Gastrocnemius medialis (tissue), 4 donors: ENCODE data around the gene PRKCH. TPM values are rescaled to one million over a fixed set of nuclear protein-coding genes. Genes with fewer than 3 reads are reported as not detected.

Source experiments
- ATAC-seq, 2 donors: fragments of 150-250 bp; one replicate each; pipeline ENCODE4 v1.9.1; 2016
- DNase-seq, 2 donors: peaks; one replicate each; pipeline ENCODE4 v3.0.0-alpha.2; 2019
- H3K27ac ChIP-seq, 4 donors: fragments of 200-600 bp; sonication (generic); 1 replicate in 1 of 4; 2 replicates in 3 of 4; pipeline ENCODE4 v1.5.1; 2016 to 2018; ENCODE audit warnings: mild to moderate bottlenecking in 2 of 4, moderate library complexity in 1 of 4
- H3K27me3 ChIP-seq, 3 donors: fragments of 200-600 bp; sonication (generic) in 2 of 3; 1 replicate in 1 of 3; 2 replicates in 2 of 3; pipeline versions ENCODE4 v1.5.1 to v1.6.0; 2016 to 2019; ENCODE audit warnings: mild to moderate bottlenecking in 1 of 3, moderate library complexity in 1 of 3
- H3K36me3 ChIP-seq, 2 donors: fragments of 200-600 bp; sonication (generic) in 1 of 2; one replicate each; pipeline ENCODE4 v1.5.1; 2017 to 2018
- H3K4me1 ChIP-seq, 2 donors: fragments of 200-600 bp; sonication (generic) in 1 of 2; one replicate each; pipeline ENCODE4 v1.5.1; 2016 to 2017; ENCODE audit warnings: mild to moderate bottlenecking in 2 of 2
- H3K4me3 ChIP-seq, 4 donors: fragments of 200-600 bp; sonication (generic) in 3 of 4; 1 replicate in 1 of 4; 2 replicates in 3 of 4; pipeline ENCODE4 v1.5.1; 2016 to 2019; ENCODE audit warnings: mild to moderate bottlenecking in 2 of 4
- H3K9me3 ChIP-seq, 3 donors: fragments of 200-600 bp; sonication (generic) in 2 of 3; 1 replicate in 1 of 3; 2 replicates in 2 of 3; pipeline ENCODE4 v1.5.1; 2016 to 2019
- POLR2A ChIP-seq, 2 donors: fragments of 450-650 bp; IDR thresholded peaks; one replicate each; pipeline ENCODE4 v1.6.1; 2017; ENCODE audit warnings: antibody characterized with exemption in 2 of 2, mild to moderate bottlenecking in 2 of 2, moderate library complexity in 2 of 2
- in situ Hi-C, 4 donors: fragments of 200-750 bp; cut with MboI; loops; one replicate each; pipeline versions ENCODE4 v1.15.0 to v1.8.0; 2017; ENCODE audit warnings: low sequenced_read_pairs in 4 of 4
- intact Hi-C: fragments of 100-400 bp; cut with DNase I; formaldehyde crosslinking; loops from one replicate; pipeline ENCODE4 v1.15.1; 2023; ENCODE audit warnings: low total_unique reads
- total RNA-seq, 4 donors: library from RNA; depleted of rRNA; stranded (reverse); fragments of >200 nt; gene quantifications; one replicate each; pipeline versions ENCODE4 v1.1.0 to v1.2.3, GENCODE V29; 2016
- TF ChIP-seq, protein P1 (sequence below), 5 experiments: fragments of 450-650 bp in 3 of 5; fragments of 200-600 bp in 2 of 5; sonication (generic) in 2 of 5; IDR thresholded peaks in 4 of 5; conservative IDR thresholded peaks in 1 of 5; 1 replicate in 4 of 5; 2 replicates in 1 of 5; pipeline ENCODE4 v1.5.1; 2016 to 2019; ENCODE audit warnings: antibody characterized with exemption in 5 of 5, mild to moderate bottlenecking in 3 of 5, moderate library complexity in 3 of 5

PRKCH gene
- total RNA-seq, 4 donors from 2014 or later = 11.3 to 32.4 (median 16.6) TPM

DNA sequence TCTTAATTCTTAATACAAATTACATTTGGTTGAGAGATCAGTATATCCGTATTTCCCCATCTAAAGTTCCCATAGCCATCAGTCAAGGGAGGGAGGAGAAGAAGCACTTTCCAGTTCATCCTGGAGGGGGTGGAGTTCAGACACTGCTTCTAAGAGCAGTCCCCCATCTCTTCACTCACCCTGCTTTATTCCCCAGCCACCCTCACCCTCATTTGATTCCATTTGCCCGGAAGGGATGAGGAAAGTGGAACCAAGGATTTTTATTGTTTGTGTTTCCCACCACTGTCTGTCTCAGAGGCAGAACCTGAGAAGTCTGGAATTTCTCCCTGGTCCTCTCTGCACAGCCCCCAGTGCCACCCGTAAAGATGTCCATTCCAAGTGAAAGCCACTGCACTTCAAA lies 239.7 kb downstream of the PRKCH start:
- H3K9me3 ChIP-seq = no peaks in the 10 kb centered on the region
- H3K27me3 ChIP-seq = no peaks in the 10 kb centered on the region
- no peak for DNase-seq
- intact Hi-C loops = loop anchor here (5.0 to 10.0 kb wide), 2 partner anchors 84 to 134 kb away; partner anchors contain the start of gene HIF1A
- no peak overlapping the region for H3K4me3 ChIP-seq
- no peak for TF ChIP-seq POLR2A (IDR thresholded peaks at IDR 0.05)
- TF ChIP-seq, protein P1, sequence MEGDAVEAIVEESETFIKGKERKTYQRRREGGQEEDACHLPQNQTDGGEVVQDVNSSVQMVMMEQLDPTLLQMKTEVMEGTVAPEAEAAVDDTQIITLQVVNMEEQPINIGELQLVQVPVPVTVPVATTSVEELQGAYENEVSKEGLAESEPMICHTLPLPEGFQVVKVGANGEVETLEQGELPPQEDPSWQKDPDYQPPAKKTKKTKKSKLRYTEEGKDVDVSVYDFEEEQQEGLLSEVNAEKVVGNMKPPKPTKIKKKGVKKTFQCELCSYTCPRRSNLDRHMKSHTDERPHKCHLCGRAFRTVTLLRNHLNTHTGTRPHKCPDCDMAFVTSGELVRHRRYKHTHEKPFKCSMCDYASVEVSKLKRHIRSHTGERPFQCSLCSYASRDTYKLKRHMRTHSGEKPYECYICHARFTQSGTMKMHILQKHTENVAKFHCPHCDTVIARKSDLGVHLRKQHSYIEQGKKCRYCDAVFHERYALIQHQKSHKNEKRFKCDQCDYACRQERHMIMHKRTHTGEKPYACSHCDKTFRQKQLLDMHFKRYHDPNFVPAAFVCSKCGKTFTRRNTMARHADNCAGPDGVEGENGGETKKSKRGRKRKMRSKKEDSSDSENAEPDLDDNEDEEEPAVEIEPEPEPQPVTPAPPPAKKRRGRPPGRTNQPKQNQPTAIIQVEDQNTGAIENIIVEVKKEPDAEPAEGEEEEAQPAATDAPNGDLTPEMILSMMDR (IDR thresholded peaks at IDR 0.05 in 4 of 5, conservative IDR thresholded peaks at IDR 0.05 in 1 of 5) = no peak
- peak overlapping the region; percentile 32 to 82 (median 72) for H3K27ac ChIP-seq
- in situ Hi-C loops = no loop called here
- no peak for ATAC-seq
- H3K36me3 ChIP-seq = no peaks in the 10 kb centered on the region
- peaks cover 19 to 37% of the 10 kb centered on the region in 2 donors for H3K4me1 ChIP-seq

DNA sequence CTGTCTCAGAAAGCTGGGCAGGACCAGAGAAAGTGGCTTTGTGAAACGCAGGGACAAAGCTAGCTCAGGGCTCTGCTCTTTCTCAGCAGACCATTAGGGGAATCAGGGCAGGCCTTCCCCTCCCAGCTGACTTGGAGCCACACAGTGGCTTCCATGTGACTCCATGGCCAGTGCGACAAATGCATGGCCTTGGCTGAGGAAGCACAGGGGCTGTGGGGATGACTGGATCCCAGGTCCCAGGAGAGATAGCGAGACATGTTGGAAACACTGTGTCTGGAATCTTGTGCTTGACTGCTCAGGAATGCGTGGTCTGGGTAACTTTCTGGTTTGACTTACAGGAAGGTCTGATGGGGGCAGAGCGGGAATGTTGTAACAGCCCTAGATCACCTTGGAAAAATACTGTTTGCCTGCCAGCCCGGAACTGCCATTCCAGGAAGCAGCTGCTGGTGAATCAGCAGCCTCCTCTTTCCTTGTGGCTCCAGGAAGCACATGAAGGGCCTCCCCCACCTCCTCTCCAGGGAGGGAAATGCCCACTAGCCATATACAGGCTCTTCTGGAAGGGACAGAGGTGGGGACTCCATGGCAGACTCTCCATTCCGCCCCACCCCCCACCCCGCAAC lies 240.4 kb downstream of the PRKCH start:
- in situ Hi-C loops = no loop called here
- DNase-seq (peak; percentile 65 to 66), ATAC-seq (peak; percentile 75 to 78)
- Histone ChIP-seq H3K27me3 (no peaks in the 10 kb centered on the region), H3K36me3 (no peaks in the 10 kb centered on the region), H3K9me3 (no peaks in the 10 kb centered on the region), H3K27ac (peak overlapping the region; percentile 32 to 82 (median 72)), H3K4me3 (no peak overlapping the region), H3K4me1 (peaks cover 19 to 41% of the 10 kb centered on the region in 2 donors)
- intact Hi-C loops = loop anchor here (5.0 to 10.0 kb wide), 2 partner anchors 84 to 133 kb away; partner anchors contain the start of gene HIF1A
- TF ChIP-seq, protein P1 (IDR thresholded peaks at IDR 0.05 in 4 of 5, conservative IDR thresholded peaks at IDR 0.05 in 1 of 5) = no peak
- peak in 1 of 2 donors; percentile 9 for TF ChIP-seq POLR2A (IDR thresholded peaks at IDR 0.05)

DNA sequence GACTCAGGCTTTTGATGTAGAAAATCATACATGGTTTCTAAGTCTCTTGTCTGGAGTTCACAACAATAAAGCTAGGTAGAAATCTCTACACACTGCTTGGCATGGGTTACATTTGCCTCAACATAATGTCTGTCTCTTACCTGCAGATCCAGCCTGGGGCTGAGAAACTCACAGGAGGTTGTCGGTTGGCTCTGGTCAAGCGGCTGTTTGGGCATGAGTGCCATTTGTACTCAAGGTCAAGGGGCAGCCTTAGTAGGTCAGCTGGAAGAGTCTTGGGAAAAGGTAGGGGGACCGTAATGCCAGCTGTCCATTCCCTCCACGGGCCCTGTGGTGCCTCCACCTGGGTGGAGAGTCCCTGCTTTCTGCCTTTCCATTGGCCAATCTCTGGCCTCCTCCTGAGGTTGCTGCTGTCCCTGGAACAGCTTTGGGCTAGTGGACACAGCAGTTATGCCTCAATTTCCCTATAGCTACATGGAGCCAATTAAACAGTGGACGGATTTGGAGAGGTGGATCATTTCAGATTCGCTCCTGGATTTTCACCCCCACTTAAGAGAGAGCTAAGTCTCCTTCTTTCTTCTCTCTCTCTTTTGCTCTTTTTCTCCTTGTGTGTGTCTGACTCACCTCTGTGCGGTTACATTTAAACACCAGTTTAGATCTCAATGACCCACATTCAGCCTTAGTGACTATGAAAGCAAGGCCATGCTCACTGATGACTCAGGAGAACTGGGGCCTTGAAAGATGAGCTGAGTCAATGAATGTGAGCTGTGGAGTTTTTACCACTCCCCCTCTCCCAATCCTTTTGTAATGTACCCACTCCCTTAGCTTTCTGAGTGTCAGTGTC lies 241.2 kb downstream of the PRKCH start:
- peak overlapping the region; percentile 32 to 82 (median 72) for H3K27ac ChIP-seq
- H3K4me1 ChIP-seq = peaks cover 19 to 42% of the 10 kb centered on the region in 2 donors
- no peaks in the 10 kb centered on the region for H3K9me3 ChIP-seq
- no peaks in the 10 kb centered on the region for H3K36me3 ChIP-seq
- no peaks in the 10 kb centered on the region for H3K27me3 ChIP-seq
- peak; percentile 32 to 62 for ATAC-seq
- TF ChIP-seq, protein P1 (IDR thresholded peaks at IDR 0.05 in 4 of 5, conservative IDR thresholded peaks at IDR 0.05 in 1 of 5) = no peak
- no peak for TF ChIP-seq POLR2A (IDR thresholded peaks at IDR 0.05)
- H3K4me3 ChIP-seq = no peak overlapping the region
- intact Hi-C loops (loop anchor here (5.0 to 10.0 kb wide), 2 partner anchors 85 to 132 kb away; partner anchors contain the start of gene HIF1A), in situ Hi-C loops (no loop called here)
- no peak for DNase-seq

DNA sequence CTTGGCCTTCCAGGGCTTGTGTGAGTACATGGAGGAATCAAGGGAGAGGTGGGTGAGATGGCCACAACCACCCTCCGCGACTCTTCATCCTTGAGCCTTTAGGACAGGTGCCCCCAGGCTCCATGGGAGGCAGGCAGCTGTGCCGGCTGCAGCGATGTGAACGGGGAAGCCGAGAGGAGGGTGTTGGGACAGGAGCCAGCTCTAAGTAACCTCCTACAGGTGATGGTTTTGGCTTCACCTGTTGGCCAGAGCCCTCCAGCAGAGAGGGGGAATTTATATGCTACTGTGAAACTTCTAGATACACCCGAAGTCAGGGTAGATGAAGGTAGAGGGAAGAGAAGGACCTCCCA lies 241.8 kb downstream of the PRKCH start:
- no peak for DNase-seq
- intact Hi-C loops = loop anchor here (5.0 to 10.0 kb wide), 2 partner anchors 86 to 132 kb away; partner anchors contain the start of gene HIF1A
- Histone ChIP-seq H3K27ac (peak overlapping the region in 2 of 4 donors; percentile 71 to 82), H3K4me1 (peaks cover 19 to 42% of the 10 kb centered on the region in 2 donors), H3K9me3 (no peaks in the 10 kb centered on the region), H3K4me3 (no peak overlapping the region), H3K36me3 (no peaks in the 10 kb centered on the region), H3K27me3 (no peaks in the 10 kb centered on the region)
- in situ Hi-C loops = no loop called here
- TF ChIP-seq, protein P1 (IDR thresholded peaks at IDR 0.05 in 4 of 5, conservative IDR thresholded peaks at IDR 0.05 in 1 of 5) = no peak
- TF ChIP-seq POLR2A (IDR thresholded peaks at IDR 0.05) = no peak
- ATAC-seq = no peak
